ENCODE data around the gene MTA3. TPM values are rescaled to one million over a fixed set of nuclear protein-coding genes. Genes with fewer than 3 reads are reported as not detected.

The MTA3 gene
- total RNA-seq, 2 experiments from 2014 or later: 27.0 to 30.9 TPM

DNA sequence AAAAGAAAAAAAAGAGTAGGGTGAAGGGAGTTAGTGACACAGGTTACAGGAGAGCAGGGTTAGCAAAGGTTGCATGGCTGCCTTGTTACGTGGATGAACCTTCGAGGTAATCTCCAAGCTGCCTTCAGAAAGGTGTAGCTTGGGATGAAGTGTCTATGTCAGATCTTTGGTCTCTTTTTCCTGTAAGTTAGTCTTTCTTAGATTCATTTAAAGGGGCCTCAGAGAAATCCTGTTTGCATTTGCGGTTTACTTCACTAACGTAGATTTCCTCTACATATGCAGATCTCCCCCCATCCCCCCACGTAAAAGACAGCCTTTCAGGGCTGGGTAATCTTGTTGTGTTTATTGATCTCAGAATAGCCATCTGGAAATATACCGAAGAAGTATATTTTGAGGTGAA, 83.7 kb downstream of the MTA3 start:
- H3K36me3 Mint-ChIP-seq (ENCODE audit: low read depth): no peaks in the 10 kb centered on the region
- intact Hi-C loops (cut with DNase I, micrococcal nuclease): loop anchor here in 1 of 2 experiments (2.0 kb wide), 1 partner anchor 13 kb away; no protein-coding TSS in a partner anchor
- ChIA-PET POLR2A (interaction anchor here (0.8 to 1.8 kb wide), 3 partner anchors 11 to 159 kb away, joined by 4 to 8 read pairs (median 7); no protein-coding TSS in a partner anchor), CTCF (no interaction called here)
- Histone ChIP-seq H3K9me3 (ENCODE audit: control insufficient read depth in 1 of 2, insufficient read depth in 1 of 2, low read length in 2 of 2) (no peaks in the 10 kb centered on the region), H3K36me3 (ENCODE audit: insufficient read depth, low read length) (no peaks in the 10 kb centered on the region), H3K27ac (ENCODE audit: low read depth in 1 of 2, low read length in 2 of 2) (peak overlapping the region in 1 of 2 donors; percentile 35), H3K4me3 (ENCODE audit: low read length) (no peak overlapping the region), H3K4me1 (ENCODE audit: insufficient read depth, low read length) (peaks cover 18% of the 10 kb centered on the region), H3K27me3 (ENCODE audit: control insufficient read depth in 1 of 2, insufficient read depth in 2 of 2, low read length in 2 of 2) (no peaks in the 10 kb centered on the region)
- peak overlapping the region; percentile 80 for H3K4me3 Mint-ChIP-seq
- H3K27ac Mint-ChIP-seq: peak overlapping the region; percentile 79
- H3K9me3 Mint-ChIP-seq: no peaks in the 10 kb centered on the region
- H3K4me1 Mint-ChIP-seq (ENCODE audit: low read depth): peaks cover 67% of the 10 kb centered on the region
- H3K27me3 Mint-ChIP-seq: no peaks in the 10 kb centered on the region
- ATAC-seq (ENCODE audit: poor library complexity): peak; percentile 83
- peak in 10 of 14 experiments; percentile 3 to 68 (median 46) for DNase-seq
- TF ChIP-seq, protein P1, sequence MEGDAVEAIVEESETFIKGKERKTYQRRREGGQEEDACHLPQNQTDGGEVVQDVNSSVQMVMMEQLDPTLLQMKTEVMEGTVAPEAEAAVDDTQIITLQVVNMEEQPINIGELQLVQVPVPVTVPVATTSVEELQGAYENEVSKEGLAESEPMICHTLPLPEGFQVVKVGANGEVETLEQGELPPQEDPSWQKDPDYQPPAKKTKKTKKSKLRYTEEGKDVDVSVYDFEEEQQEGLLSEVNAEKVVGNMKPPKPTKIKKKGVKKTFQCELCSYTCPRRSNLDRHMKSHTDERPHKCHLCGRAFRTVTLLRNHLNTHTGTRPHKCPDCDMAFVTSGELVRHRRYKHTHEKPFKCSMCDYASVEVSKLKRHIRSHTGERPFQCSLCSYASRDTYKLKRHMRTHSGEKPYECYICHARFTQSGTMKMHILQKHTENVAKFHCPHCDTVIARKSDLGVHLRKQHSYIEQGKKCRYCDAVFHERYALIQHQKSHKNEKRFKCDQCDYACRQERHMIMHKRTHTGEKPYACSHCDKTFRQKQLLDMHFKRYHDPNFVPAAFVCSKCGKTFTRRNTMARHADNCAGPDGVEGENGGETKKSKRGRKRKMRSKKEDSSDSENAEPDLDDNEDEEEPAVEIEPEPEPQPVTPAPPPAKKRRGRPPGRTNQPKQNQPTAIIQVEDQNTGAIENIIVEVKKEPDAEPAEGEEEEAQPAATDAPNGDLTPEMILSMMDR (IDR thresholded peaks at IDR 0.05): no peak

DNA sequence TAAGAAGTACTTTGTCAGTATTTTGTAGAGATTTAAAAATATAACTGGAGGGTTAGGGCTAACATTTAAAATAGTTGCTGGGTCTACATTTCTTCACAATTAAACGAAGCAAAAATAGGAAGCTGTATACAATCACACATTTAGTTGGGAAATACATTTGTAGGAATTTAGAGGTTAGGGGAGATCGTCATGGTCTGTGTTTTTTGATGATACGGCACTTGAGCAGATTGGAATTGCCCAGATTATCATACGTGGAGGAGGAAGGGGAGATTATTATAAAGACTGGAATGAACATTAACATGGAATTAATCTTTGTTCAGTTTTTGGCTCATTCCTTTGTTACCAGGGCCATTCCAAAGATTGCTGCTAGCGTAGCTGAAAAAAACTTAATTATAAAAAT, 84.6 kb downstream of the MTA3 start:
- peak overlapping the region; percentile 79 for H3K27ac Mint-ChIP-seq
- intact Hi-C loops (cut with DNase I, micrococcal nuclease): loop anchor here in 1 of 2 experiments (2.0 kb wide), 1 partner anchor 14 kb away; no protein-coding TSS in a partner anchor
- ATAC-seq (ENCODE audit: poor library complexity) (no peak), DNase-seq (no peak)
- no peak overlapping the region for H3K27ac ChIP-seq (ENCODE audit: low read depth in 1 of 2, low read length in 2 of 2)
- H3K4me1 ChIP-seq (ENCODE audit: insufficient read depth, low read length): peaks cover 18% of the 10 kb centered on the region
- H3K9me3 ChIP-seq (ENCODE audit: control insufficient read depth in 1 of 2, insufficient read depth in 1 of 2, low read length in 2 of 2): no peaks in the 10 kb centered on the region
- H3K4me3 Mint-ChIP-seq: peak overlapping the region; percentile 1
- H3K9me3 Mint-ChIP-seq: no peaks in the 10 kb centered on the region
- no peaks in the 10 kb centered on the region for H3K27me3 Mint-ChIP-seq
- H3K36me3 Mint-ChIP-seq (ENCODE audit: low read depth): peaks cover under 1% of the 10 kb centered on the region
- TF ChIP-seq, protein P1 (IDR thresholded peaks at IDR 0.05): no peak
- no peaks in the 10 kb centered on the region for H3K27me3 ChIP-seq (ENCODE audit: control insufficient read depth in 1 of 2, insufficient read depth in 2 of 2, low read length in 2 of 2)
- H3K4me3 ChIP-seq (ENCODE audit: low read length): no peak overlapping the region
- ChIA-PET POLR2A (interaction anchor here (1.8 kb wide), 1 partner anchor 10 kb away, joined by 7 read pairs; no protein-coding TSS in a partner anchor), CTCF (no interaction called here)
- H3K4me1 Mint-ChIP-seq (ENCODE audit: low read depth): peaks cover 68% of the 10 kb centered on the region
- no peaks in the 10 kb centered on the region for H3K36me3 ChIP-seq (ENCODE audit: insufficient read depth, low read length)

DNA sequence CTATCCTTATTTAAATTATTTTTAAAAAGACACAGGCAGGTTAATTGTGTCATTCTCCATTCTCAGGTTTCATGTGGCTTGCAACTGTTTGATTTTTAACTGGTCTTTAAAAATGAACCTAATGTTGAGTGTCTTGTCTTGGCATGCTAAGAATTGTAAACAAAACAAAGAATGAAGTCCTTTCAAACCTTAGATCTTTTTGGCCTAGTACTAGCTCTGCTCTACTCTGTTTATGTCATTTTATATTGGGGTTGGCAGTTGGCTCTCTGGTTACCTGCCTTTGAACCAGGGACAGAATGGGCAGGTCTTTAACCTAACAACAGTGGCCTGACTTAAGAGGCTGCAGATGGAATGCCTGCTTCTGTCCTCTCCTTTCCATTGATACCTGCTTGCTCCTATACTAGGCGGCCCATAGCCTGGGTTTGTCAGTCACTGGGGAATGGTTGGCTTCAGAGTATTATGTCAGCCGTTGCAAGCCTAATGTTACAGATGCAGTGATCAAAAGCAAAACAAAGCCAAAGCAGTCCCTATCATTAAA, 85.5 kb downstream of the MTA3 start:
- TF ChIP-seq, protein P1 (IDR thresholded peaks at IDR 0.05): no peak
- CTCF ChIA-PET: interaction anchor here (0.9 to 1.9 kb wide), 2 partner anchors 9 to 159 kb away, joined by 3 to 4 read pairs; no protein-coding TSS in a partner anchor
- DNase-seq (no peak), ATAC-seq (ENCODE audit: poor library complexity) (no peak)
- H3K27me3 Mint-ChIP-seq: no peaks in the 10 kb centered on the region
- no peaks in the 10 kb centered on the region for H3K9me3 ChIP-seq (ENCODE audit: control insufficient read depth in 1 of 2, insufficient read depth in 1 of 2, low read length in 2 of 2)
- intact Hi-C loops (cut with DNase I, micrococcal nuclease): loop anchor here in 1 of 2 experiments (2.0 kb wide), 1 partner anchor 15 kb away; no protein-coding TSS in a partner anchor
- peaks cover 67% of the 10 kb centered on the region for H3K4me1 Mint-ChIP-seq (ENCODE audit: low read depth)
- H3K36me3 ChIP-seq (ENCODE audit: insufficient read depth, low read length): peaks cover 3% of the 10 kb centered on the region
- no peak overlapping the region for H3K4me3 ChIP-seq (ENCODE audit: low read length)
- H3K4me1 ChIP-seq (ENCODE audit: insufficient read depth, low read length): peaks cover 18% of the 10 kb centered on the region
- H3K27ac Mint-ChIP-seq: peak overlapping the region; percentile 79
- H3K27ac ChIP-seq (ENCODE audit: low read depth in 1 of 2, low read length in 2 of 2): peak overlapping the region in 1 of 2 donors; percentile 30
- POLR2A ChIA-PET: interaction anchor here (1.0 to 2.2 kb wide), 4 partner anchors 9 to 293 kb away, joined by 3 to 8 read pairs (median 4); partner anchors contain the start of gene COX7A2L
- H3K27me3 ChIP-seq (ENCODE audit: control insufficient read depth in 1 of 2, insufficient read depth in 2 of 2, low read length in 2 of 2): no peaks in the 10 kb centered on the region
- H3K36me3 Mint-ChIP-seq (ENCODE audit: low read depth): peaks cover 5% of the 10 kb centered on the region
- peak overlapping the region; percentile 16 for H3K4me3 Mint-ChIP-seq
- H3K9me3 Mint-ChIP-seq: no peaks in the 10 kb centered on the region
